WTC11 (cell line): ENCODE measurements around the gene OGFR. TPM values are rescaled to one million over a fixed set of nuclear protein-coding genes. Genes with fewer than 3 reads are reported as not detected.

Source experiments
- ATAC-seq: fragments of 200-7000 bp; cut with Tn5 transposase; 2 replicates; pipeline ENCODE4 v1.10.0; 2021; ENCODE audit warnings: mild to moderate bottlenecking, moderate library complexity
- CTCF ChIA-PET: fragments of 300-600 bp; sonication (Branson Sonifier 250); formaldehyde crosslinking; loops from one replicate; lab custom pipeline; 2021; ENCODE audit warnings: antibody characterized with exemption; lab: Charles Lee
- POLR2A ChIA-PET: fragments of 350-600 bp; sonication (Branson Sonifier 250); formaldehyde crosslinking; loops from one replicate; lab custom pipeline; 2021; ENCODE audit warnings: antibody characterized with exemption; lab: Charles Lee
- DNase-seq: peaks from one replicate; pipeline ENCODE4 v3.0.0; 2021; ENCODE audit warnings: low spot score
- H3K27ac Mint-ChIP-seq: 2 replicates; pipeline ENCODE4 v1.8.0; 2021; ENCODE audit warnings: mixed read lengths
- H3K27me3 Mint-ChIP-seq: 2 replicates; pipeline ENCODE4 v1.8.0; 2021; ENCODE audit warnings: low read depth, mild to moderate bottlenecking, moderate library complexity, mixed read lengths
- H3K36me3 Mint-ChIP-seq: 2 replicates; pipeline ENCODE4 v1.8.0; 2021; ENCODE audit warnings: mixed read lengths
- H3K4me1 Mint-ChIP-seq: 2 replicates; pipeline ENCODE4 v1.8.0; 2022; ENCODE audit warnings: mixed read lengths
- H3K4me3 Mint-ChIP-seq: 2 replicates; pipeline ENCODE4 v1.8.0; 2021; ENCODE audit warnings: mild to moderate bottlenecking, moderate library complexity, mixed read lengths
- H3K9me3 Mint-ChIP-seq: 2 replicates; pipeline ENCODE4 v1.8.0; 2021; ENCODE audit warnings: mixed read lengths
- ATF1 ChIP-seq: sonication (generic); formaldehyde crosslinking; IDR thresholded peaks from 2 replicates; pipeline ENCODE4 v1.8.1; 2023; ENCODE audit warnings: mild to moderate bottlenecking, moderate library complexity, missing genetic modification reagents
- CREM ChIP-seq: sonication (generic); formaldehyde crosslinking; IDR thresholded peaks from 2 replicates; pipeline ENCODE4 v1.8.1; 2022; ENCODE audit warnings: mild to moderate bottlenecking, missing genetic modification reagents, moderate library complexity
- ETV6 ChIP-seq: sonication (generic); formaldehyde crosslinking; IDR thresholded peaks from 2 replicates; pipeline ENCODE4 v1.8.1; 2022; ENCODE audit warnings: mild to moderate bottlenecking, missing genetic modification reagents
- IRF2 ChIP-seq: sonication (generic); formaldehyde crosslinking; IDR thresholded peaks from 2 replicates; pipeline ENCODE4 v1.8.0; 2022; ENCODE audit warnings: low read depth, missing genetic modification reagents, borderline replicate concordance
- NR3C1 ChIP-seq: sonication (generic); formaldehyde crosslinking; conservative IDR thresholded peaks from 2 replicates; pipeline ENCODE4 v1.8.1; 2023; ENCODE audit warnings: low read depth, mild to moderate bottlenecking, missing genetic modification reagents
- SMAD3 ChIP-seq: sonication (generic); formaldehyde crosslinking; IDR thresholded peaks from 2 replicates; pipeline ENCODE4 v1.8.0; 2022; ENCODE audit warnings: missing genetic modification reagents, mild to moderate bottlenecking, borderline replicate concordance
- ZNF317 ChIP-seq: sonication (generic); formaldehyde crosslinking; IDR thresholded peaks from 2 replicates; pipeline ENCODE4 v1.8.1; 2023; ENCODE audit warnings: low read depth, mild to moderate bottlenecking, moderate library complexity, missing genetic modification reagents, borderline replicate concordance
- ZNF671 ChIP-seq: fragments of 250-450 bp; sonication (Bioruptor Pico); IDR thresholded peaks from 2 replicates; pipeline ENCODE4 v1.8.0; 2021; ENCODE audit warnings: mild to moderate bottlenecking
- total RNA-seq: library from RNA; stranded (reverse); gene quantifications from 3 replicates; pipeline ENCODE4 v1.2.3, GENCODE V29; 2021
- TF ChIP-seq, protein P1 (sequence below): sonication (generic); formaldehyde crosslinking; IDR thresholded peaks from 2 replicates; pipeline ENCODE4 v1.8.0; 2022; ENCODE audit warnings: missing genetic modification reagents
- TF ChIP-seq, protein P2 (sequence below): sonication (generic); formaldehyde crosslinking; IDR thresholded peaks from 2 replicates; pipeline ENCODE4 v1.8.0; 2023; ENCODE audit warnings: missing genetic modification reagents, mild to moderate bottlenecking, borderline replicate concordance
- TF ChIP-seq, protein P3 (sequence below): sonication (generic); formaldehyde crosslinking; IDR thresholded peaks from 2 replicates; pipeline ENCODE4 v1.8.1; 2022; ENCODE audit warnings: mild to moderate bottlenecking, moderate library complexity, missing genetic modification reagents

The OGFR gene
- total RNA-seq, 1 experiment from 2014 or later, result 43.3 TPM

DNA sequence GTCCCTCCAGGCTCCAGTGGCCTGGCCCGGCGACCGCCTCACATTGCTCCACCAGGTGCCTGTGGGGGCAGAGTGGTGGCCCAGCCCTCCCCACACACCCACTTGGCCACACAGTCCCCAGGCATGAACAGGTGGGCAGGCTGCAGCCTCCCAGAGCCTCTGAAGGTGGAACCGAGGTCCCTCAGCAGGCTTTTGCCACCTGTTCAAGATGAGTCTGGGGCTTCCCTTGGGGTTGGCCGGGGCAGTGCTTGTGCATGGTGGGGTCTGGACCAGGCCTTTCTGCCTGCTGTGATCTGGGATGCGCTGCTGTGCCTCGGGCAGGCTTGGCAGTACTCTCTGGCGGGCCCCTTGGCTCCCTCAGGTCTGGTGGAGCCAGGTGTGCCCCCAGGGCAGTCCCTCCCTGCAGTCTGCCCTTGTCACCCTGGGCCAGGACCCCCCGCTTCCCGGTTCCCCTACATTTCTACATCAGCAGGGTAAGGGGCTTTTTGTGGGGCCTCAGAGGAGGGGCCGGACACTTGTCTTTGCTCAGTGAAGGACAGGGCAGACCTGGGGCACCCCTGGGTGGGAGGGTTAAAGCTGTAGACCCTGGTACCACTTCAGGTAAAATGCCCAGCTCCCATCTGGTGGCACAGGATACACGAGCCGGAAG, 9.5 kb downstream of the OGFR start (continued):
- TF ChIP-seq, protein P1, sequence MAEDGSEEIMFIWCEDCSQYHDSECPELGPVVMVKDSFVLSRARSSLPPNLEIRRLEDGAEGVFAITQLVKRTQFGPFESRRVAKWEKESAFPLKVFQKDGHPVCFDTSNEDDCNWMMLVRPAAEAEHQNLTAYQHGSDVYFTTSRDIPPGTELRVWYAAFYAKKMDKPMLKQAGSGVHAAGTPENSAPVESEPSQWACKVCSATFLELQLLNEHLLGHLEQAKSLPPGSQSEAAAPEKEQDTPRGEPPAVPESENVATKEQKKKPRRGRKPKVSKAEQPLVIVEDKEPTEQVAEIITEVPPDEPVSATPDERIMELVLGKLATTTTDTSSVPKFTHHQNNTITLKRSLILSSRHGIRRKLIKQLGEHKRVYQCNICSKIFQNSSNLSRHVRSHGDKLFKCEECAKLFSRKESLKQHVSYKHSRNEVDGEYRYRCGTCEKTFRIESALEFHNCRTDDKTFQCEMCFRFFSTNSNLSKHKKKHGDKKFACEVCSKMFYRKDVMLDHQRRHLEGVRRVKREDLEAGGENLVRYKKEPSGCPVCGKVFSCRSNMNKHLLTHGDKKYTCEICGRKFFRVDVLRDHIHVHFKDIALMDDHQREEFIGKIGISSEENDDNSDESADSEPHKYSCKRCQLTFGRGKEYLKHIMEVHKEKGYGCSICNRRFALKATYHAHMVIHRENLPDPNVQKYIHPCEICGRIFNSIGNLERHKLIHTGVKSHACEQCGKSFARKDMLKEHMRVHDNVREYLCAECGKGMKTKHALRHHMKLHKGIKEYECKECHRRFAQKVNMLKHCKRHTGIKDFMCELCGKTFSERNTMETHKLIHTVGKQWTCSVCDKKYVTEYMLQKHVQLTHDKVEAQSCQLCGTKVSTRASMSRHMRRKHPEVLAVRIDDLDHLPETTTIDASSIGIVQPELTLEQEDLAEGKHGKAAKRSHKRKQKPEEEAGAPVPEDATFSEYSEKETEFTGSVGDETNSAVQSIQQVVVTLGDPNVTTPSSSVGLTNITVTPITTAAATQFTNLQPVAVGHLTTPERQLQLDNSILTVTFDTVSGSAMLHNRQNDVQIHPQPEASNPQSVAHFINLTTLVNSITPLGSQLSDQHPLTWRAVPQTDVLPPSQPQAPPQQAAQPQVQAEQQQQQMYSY (CRISPR knock-in tag), result no peak
- TF ChIP-seq IRF2 (CRISPR knock-in tag), result no peak
- no peak for TF ChIP-seq ATF1 (CRISPR knock-in tag)
- TF ChIP-seq CREM (CRISPR knock-in tag), result no peak
- TF ChIP-seq, protein P2, sequence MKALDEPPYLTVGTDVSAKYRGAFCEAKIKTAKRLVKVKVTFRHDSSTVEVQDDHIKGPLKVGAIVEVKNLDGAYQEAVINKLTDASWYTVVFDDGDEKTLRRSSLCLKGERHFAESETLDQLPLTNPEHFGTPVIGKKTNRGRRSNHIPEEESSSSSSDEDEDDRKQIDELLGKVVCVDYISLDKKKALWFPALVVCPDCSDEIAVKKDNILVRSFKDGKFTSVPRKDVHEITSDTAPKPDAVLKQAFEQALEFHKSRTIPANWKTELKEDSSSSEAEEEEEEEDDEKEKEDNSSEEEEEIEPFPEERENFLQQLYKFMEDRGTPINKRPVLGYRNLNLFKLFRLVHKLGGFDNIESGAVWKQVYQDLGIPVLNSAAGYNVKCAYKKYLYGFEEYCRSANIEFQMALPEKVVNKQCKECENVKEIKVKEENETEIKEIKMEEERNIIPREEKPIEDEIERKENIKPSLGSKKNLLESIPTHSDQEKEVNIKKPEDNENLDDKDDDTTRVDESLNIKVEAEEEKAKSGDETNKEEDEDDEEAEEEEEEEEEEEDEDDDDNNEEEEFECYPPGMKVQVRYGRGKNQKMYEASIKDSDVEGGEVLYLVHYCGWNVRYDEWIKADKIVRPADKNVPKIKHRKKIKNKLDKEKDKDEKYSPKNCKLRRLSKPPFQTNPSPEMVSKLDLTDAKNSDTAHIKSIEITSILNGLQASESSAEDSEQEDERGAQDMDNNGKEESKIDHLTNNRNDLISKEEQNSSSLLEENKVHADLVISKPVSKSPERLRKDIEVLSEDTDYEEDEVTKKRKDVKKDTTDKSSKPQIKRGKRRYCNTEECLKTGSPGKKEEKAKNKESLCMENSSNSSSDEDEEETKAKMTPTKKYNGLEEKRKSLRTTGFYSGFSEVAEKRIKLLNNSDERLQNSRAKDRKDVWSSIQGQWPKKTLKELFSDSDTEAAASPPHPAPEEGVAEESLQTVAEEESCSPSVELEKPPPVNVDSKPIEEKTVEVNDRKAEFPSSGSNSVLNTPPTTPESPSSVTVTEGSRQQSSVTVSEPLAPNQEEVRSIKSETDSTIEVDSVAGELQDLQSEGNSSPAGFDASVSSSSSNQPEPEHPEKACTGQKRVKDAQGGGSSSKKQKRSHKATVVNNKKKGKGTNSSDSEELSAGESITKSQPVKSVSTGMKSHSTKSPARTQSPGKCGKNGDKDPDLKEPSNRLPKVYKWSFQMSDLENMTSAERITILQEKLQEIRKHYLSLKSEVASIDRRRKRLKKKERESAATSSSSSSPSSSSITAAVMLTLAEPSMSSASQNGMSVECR (CRISPR knock-in tag), result no peak
- no peak for TF ChIP-seq SMAD3 (CRISPR knock-in tag)
- TF ChIP-seq ZNF317 (CRISPR knock-in tag), result no peak
- no peak for TF ChIP-seq NR3C1
- TF ChIP-seq, protein P3, sequence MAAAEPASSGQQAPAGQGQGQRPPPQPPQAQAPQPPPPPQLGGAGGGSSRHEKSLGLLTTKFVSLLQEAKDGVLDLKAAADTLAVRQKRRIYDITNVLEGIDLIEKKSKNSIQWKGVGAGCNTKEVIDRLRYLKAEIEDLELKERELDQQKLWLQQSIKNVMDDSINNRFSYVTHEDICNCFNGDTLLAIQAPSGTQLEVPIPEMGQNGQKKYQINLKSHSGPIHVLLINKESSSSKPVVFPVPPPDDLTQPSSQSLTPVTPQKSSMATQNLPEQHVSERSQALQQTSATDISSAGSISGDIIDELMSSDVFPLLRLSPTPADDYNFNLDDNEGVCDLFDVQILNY (CRISPR knock-in tag), result no peak

DNA sequence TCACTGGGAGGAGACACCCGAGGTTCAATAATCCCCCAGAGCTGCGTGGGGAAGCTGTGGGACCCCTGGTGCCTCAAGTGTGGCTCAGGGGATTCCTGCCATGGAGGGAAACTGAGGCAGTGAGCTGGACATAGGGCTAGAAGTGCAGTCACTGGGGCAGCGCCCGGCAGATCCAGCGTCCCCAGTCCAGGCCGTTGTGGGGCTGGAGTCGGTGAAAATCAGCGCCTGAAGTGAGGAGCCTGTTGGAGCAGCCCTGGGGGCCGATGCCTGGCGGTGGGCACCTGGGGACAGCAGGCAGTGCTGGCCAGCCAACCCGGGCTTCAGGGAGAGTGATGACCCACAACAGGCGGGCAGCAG, 10.1 kb downstream of the OGFR start:
- Mint-ChIP-seq H3K4me1 (peaks cover 14% of the 10 kb centered on the region), H3K9me3 (no peaks in the 10 kb centered on the region), H3K27ac (no peak overlapping the region; the same call in 1 of the 2 replicates), H3K4me3 (no peak overlapping the region), H3K27me3 (no peaks in the 10 kb centered on the region; the same call in 1 of the 2 replicates), H3K36me3 (peaks cover 3% of the 10 kb centered on the region; the same call in 1 of the 2 replicates)
- no peak for DNase-seq
- no peak for TF ChIP-seq ZNF671 (CRISPR knock-in tag)
- TF ChIP-seq ETV6 (CRISPR knock-in tag), result 0 out of 2 replicates have a peak, but pooled peaks have one; percentile 37
- POLR2A ChIA-PET, result interaction anchor here (0.8 to 1.2 kb wide), 2 partner anchors 36 to 83 kb away, joined by 3 read pairs; no protein-coding TSS in a partner anchor
- CTCF ChIA-PET, result interaction anchor here (1.7 to 3.3 kb wide), 7 partner anchors 9 to 409 kb away, joined by 6 to 19 read pairs (median 13); partner anchors contain the start of genes NTSR1 and OGFR
- no peak for ATAC-seq
